ENCODE results near the gene B3GALT6.
A peak's percentile ranks its signal among the peaks of the same experiment; 100 is the strongest.
"Not testable (repeated sequence)": the region's sequence is repeated elsewhere in the genome, so short reads cannot be mapped to it uniquely, and the experiment has no call there.

B3GALT6 gene

DNA sequence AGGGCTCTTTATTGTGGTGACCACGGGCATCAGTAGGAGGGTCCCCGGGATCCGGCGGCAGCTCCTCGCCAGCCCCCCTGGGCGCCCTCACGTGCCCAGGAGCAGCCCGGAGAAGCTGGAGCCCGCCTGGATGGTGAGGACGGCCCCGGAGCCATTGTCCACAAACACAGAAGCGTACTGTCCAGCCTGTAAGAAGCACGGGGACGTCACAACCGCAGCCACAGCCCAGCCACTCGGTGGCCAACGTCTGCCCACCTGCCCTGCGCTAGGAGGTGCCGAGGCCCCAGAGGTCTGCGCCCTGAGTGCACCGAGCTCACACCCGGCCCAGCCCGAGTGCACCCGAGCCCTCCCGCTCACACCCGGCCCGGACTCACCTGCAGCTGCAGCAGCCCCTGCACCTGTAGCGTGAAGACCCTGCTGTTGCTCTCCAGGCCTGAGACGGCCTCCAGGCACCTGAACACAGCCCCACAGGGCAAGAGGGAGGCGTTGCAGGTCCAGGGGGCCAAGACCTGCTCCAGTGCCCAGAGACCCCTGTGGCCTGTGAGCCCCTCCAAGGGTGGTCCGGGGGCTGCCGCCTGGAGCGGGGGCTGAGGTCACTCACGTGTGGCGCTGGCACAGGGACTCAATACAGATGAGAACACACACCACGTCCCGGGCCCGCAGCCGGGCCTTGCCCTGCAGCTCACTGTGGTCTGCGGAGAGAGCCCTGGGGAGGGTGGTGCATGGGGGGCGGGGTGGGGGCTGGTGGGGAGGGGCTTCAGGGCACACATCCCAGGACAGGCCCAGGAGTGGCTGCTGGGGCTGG lies 10.6 kb downstream of the B3GALT6 start:
- DNase-seq (ENCODE audit: low read depth in 1 of 2, low spot score in 1 of 2) = no peak

DNA sequence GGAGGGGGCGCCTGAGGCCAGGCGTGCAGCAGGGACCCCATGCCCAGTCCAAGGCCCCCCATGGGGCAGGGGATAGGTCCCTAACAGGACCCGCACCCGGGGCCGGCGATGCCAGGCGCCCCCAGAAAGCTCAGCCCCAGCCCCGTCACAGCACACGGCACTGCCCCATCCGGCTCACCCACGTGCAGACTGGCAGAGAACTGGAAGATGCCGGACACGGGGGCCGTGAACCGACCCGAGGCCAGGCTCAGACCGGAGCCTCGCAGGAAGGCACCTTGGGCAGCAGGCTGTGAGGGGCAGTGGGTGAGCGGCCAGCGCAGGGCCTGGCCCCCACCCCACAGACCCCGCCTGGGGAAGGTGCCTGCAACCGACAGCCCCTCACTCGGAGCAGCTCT lies 11.2 kb downstream of the B3GALT6 start:
- no peak for DNase-seq (ENCODE audit: low read depth in 1 of 2, low spot score in 1 of 2)

DNA sequence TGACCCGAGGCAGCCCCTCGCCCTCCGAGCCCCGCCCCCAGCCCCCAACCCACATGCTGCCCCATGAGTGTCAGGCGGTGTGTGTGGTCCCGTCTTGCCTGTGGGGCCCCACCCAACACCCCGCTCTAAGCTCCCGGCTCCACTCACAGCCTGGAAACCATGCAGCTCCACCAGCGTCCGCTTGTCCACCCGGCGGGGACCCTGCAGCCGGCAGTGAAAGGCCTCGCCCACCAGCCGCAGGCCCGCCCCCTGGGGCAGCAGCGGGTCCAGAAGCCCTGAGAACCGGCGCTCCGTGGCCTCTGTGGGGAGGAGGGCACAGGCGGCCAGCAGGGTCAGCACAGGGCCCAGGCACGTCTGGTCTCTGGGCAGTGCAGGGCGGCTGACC lies 11.8 kb downstream of the B3GALT6 start:
- DNase-seq (ENCODE audit: low read depth in 1 of 2, low spot score in 1 of 2) = no peak

DNA sequence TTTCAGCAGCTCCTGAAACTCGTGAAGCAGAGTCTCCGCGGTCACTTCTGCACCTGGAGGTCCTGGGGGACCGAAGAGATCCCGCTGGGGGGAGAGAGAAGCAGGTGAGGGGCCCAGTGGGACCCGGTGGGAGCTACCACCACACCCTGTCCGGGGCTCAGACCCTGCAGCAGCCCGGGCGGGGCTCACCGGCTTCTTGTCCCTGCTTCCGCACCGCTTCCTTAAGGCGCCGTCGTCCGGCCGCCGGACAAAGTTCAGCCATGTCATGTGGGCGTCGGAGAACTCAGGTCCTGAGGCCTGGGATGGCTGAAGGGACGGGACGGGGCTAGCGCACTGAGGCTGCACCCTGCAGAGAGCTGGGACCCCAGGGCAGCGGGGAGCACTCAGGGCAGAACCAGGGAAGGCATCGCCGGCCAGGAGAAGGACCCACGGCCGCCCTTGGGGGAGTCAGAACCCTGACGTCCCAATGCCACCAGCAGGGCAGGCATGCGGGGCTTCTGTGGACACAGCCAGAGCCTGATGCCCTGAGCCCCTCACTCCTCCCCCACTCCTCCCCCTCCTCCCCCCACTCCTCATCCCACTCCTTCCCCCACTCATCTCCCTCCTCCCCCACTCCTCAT lies 12.3 kb downstream of the B3GALT6 start:
- DNase-seq (ENCODE audit: low read depth in 1 of 2, low spot score in 1 of 2) = no peak

DNA sequence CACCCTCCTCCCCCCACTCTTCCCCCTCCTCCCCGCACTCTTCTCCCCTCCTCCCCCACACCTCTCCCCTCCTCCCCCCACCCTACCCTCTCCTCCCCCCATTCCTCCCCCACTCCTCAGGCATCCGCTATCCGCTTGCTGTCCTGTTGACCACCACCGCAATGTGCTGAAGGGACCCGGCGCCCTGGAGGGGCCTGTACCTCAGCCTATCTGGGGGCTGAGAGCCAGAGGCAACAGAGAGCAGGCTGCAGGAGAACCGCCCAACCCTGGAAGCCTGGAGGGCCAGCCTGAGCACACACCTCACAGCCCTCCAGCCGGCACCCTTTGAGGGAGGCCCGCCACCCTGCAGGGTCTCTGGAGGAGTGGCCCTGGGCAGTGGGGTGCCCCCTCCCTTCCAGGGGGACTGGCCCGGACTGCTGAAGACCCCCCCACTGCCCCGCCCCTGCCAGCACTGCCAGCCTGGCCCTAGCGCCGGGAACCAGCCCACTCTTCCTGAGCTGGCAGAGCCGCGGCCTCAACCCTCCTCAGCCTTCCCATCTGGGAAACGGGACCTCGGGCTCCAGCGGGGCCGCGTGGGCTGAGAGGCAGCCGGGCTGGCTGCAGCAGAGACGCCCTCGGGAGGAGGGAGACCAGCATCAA lies 13.3 kb downstream of the B3GALT6 start:
- DNase-seq (ENCODE audit: low read depth in 1 of 2, low spot score in 1 of 2) = no peak

DNA sequence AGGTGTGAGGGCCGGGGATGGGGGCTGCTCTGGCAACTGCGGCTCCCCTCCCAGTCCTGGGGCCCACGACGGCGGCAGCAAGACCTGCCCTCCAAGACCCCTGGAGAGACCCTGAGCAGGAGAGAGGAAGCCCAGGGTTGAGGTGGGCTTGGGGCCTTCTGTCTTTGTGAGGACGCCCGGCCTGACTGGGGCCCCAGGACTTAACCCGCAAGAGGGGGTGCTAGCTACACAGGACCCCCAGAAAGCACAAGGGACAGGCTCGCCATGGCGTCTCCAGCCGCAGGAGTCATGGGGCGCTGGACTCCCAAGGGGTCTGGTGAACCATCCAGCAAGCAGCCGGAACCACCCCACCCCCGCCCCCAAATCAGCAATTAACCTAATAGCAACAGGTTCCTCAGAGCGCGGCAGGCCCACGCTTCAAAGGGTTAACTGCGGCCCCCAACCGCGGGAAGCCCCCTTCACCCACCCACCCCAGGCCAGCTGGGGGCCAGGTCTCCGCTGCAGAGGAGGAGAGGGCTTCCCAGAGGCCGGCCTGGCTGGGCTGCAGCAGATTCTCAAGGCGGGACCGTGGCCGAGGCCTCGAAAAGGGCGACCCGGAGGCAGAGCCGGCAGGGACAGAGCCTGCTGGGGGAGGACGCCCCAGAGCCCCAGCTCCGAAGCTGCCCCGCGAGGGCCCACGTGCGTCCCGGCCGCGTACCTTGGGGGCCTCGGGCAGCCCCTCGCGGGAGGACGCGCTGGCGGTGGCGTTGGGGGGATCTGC lies 14.0 kb downstream of the B3GALT6 start:
- no peak for DNase-seq (ENCODE audit: low read depth in 1 of 2, low spot score in 1 of 2)

DNA sequence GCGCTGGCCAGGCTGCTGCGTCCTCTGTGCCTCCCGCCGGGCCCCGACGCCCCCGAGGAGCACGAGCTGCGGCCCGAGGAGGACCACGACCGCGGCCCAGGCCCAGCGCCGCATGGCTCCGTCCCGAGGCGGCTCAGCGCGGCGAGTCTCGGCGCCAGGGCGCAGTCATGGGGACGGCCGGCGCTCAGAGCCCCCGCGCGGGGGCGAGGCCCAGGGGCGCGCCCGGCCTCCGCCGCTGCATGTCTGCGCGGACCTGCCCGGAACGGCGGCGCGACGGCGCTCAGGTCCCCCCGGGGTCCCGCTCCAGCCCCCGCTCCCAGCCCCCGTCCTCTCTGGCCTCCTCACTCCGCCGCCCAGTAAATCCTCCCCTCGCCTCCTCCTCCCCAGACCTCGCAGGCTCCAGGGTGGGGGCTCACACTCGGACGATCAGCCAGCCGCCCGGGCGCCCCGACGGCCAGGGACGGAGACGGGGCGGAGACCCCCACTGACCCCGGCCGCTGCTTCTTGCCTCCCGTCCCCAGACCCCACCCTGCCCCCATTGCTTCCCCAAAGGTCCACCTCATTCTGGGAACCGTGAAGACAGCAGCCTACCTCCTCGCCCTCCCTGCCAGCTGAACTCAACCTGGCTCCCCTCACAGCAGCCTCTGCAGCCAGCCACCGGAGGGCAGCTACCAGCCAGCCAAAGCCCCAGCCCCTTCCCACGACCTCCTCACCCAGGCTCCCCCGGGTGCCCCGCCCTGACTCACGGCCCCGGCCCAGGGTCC lies 14.7 kb downstream of the B3GALT6 start, which contains the start of gene C1QTNF12:
TSS of gene C1QTNF12 (minus strand) at position 146 of the 764 bp plus-strand sequence. CDS start at position 114, 32 bp downstream.
- DNase-seq (ENCODE audit: low read depth in 1 of 2, low spot score in 1 of 2) = no peak

DNA sequence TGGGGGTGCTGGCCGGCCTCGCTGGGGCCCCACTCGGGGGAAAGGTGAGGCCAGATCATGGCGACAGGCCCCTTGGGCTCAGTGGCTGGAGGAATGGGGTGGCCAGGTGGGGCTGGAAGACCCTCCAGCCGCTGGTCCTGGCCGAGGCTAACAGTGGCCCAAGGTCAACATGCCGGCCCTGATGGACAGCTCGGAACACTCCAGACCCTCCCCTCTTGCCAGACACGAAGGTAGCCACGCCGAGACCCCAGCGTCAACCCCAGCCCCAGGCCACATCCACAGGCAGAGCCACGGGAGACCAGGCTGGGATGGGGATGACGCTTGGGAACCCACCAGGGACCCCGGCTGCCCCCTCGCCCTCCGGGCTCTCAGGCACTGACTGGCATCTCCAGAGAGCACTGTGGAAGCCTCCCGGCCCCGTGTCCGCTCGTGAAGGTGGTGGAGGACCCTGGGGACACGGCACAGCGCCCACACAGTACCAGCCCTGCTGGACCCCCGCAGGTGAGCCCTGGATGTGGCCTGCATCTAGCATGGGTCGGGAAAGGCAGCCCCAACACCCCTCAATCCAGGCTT lies 15.4 kb downstream of the B3GALT6 start:
- DNase-seq (ENCODE audit: low read depth in 1 of 2, low spot score in 1 of 2) = no peak

DNA sequence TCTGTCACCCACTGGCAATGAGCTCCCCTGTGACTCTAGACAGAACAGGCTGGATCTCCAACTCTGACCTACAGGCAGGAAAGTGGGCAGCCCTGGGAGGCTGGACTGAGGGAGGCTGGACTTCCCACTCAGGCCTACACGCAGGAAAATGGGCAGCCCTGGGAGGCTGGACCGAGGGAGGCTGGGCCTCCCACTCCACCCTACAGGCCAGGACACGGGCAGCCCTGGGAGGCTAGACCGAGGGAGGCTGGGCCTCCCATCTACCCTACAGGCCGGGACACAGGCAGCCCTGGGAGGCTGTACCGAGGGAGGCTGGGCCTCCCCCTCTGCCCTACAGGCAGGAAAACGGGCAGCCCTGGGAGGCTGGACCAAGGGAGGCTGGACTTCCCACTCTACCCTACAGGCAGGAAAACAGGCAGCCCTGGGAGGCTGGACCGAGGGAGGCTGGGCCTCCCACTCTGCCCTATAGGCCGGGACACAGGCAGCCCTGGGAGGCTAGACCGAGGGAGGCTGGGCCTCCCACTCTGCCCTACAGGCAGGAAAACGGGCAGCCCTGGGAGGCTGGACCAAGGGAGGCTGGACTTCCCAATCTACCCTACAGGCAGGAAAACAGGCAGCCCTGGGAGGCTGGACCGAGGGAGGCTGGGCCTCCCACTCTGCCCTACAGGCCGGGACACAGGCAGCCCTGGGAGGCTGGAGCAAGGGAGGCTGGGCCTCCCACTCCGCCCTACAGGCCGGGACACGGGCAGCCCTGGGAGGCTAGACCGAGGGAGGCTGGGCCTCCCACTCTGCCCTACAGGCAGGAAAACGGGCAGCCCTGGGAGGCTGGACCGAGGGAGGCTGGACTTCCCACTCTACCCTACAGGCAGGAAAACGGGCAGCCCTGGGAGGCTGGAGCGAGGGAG lies 16.2 kb downstream of the B3GALT6 start:
- not testable (repeated sequence) for DNase-seq (ENCODE audit: low read depth in 1 of 2, low spot score in 1 of 2)

DNA sequence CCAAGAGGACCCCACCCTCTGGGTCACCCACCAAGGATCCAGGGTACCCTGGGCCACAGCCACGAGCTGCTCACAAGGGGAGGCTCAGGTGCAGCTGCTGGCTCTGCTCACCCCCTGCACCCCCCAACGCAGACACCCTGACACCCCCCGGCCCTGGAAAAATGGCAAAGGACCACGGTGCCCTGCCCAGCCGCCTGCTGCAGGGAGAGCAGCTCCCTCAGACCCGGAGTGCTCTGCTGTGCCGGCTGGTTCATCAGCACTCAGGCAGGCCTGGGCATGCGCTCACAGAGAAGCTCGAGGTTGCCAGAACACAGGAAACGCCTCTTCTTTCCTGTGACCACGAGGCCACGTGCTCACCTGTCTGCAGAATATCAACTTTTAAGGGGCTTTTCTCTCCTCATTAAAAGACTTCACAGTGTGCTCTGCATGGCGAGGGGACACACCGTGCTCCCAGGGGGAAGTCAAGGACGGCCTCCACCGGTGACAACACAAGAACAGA lies 18.8 kb downstream of the B3GALT6 start:
- DNase-seq (ENCODE audit: low read depth in 1 of 2, low spot score in 1 of 2) = peak; percentile 15 to 33

DNA sequence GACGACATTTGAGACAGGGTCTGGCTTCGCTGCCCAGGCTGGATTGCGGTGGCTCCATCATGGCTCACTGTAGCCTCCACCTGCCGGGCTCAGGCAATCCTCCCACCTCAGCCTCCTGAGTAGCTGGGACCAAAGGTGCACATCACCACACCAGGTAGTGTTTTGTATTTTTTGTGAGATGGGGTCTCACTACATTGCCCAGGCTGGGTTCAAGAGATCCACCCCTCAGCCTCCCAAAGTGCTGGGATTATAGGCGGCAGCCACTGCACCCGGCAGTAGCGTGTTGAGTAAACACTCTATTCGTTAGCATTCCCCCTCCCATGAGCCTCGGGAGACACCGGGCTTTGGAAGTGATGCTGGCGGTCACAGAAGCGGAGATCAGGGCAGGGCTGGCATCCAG lies 21.3 kb downstream of the B3GALT6 start:
- no peak for DNase-seq (ENCODE audit: low read depth in 1 of 2, low spot score in 1 of 2)

DNA sequence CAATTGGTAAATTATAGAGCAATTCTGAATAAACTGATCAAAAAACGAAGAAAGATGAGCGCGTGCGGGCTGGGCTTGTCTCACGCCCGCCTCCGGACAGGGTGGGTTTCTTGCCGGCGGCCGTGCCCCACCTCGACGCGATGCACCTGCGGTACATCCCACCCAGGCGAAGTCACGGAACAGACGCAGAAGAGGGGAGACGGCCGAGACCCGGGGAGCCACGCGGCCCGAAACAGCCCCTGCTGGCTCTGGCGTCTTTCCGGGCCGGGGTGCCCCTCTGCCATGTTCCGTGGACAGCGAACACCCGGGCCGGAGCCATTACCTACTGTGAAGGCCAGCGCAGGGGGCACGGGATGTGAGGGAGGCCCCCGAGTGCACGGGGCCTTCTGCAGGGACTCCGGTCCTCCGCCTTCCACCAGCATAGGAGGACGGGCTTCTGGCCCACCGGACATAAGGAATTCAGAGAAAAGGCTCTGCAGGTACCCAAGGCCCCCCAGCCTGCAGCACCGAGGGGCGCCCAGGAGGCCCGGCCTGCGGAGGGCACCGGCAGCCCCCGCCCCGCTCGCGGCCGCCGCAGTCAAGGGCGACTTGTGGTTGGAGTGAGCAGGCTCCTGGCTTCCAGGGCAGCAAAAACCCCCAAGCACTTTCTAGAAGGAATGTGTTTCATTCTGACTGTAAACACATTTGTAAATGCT lies 22.1 kb downstream of the B3GALT6 start:
- no peak for DNase-seq (ENCODE audit: low read depth in 1 of 2, low spot score in 1 of 2)

DNA sequence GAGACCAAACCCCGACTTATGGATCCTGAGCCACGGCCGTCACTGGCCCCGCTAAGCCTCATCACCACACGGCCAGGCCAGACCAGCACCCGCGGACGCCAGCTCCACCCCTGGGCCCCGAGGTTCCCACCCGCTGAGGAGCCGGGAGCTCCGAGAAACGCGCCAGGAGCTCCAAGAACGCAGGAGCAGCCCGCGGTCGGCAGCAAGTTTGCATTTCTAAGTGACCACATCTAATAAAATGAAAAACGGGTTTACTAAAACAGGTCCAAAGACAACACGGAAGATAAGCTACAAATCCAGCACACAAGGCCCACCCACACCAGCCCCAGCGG lies 22.6 kb downstream of the B3GALT6 start:
- DNase-seq (ENCODE audit: low read depth in 1 of 2, low spot score in 1 of 2) = no peak

DNA sequence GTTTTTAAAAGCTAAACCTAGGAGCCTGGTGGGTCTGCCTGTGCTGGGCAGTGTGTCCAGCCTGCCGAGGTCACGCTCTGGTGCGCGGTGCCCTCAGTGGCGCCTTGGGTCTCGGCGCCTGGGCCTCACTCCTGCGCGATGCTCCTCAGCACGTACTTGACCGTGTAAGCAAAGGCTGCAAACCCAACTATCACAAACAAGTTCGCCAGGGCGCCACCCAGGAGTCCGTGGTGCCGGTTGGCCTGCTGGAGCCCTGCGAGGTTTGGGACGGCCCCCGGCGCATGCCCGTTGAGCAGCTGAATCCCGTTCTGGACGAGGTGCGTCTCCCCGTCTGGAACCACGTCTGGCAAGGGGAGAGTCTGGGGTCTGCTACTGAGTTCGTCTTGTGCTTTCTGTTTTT lies 23.0 kb downstream of the B3GALT6 start:
- DNase-seq (ENCODE audit: low read depth in 1 of 2, low spot score in 1 of 2) = no peak

DNA sequence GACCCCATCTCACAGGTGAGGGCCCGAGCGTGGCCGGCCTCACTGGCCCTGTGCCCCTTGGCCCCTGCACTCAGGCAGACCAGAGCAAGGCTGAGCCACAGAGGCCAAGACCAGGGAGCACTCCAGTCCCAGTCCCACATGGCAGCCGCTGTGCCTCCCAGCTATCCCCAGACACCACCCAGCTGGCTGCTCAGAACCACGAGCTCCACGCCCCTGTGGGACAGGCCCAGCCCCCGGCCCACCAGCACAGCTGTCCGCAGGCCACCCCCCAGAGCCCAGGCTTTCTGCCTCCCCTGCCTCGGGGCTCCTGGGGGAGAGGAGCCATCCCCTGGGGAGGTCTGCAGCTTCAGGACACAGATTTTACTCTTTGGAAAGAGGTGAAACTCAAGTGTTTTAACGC lies 23.6 kb downstream of the B3GALT6 start:
- DNase-seq (ENCODE audit: low read depth in 1 of 2, low spot score in 1 of 2) = no peak

DNA sequence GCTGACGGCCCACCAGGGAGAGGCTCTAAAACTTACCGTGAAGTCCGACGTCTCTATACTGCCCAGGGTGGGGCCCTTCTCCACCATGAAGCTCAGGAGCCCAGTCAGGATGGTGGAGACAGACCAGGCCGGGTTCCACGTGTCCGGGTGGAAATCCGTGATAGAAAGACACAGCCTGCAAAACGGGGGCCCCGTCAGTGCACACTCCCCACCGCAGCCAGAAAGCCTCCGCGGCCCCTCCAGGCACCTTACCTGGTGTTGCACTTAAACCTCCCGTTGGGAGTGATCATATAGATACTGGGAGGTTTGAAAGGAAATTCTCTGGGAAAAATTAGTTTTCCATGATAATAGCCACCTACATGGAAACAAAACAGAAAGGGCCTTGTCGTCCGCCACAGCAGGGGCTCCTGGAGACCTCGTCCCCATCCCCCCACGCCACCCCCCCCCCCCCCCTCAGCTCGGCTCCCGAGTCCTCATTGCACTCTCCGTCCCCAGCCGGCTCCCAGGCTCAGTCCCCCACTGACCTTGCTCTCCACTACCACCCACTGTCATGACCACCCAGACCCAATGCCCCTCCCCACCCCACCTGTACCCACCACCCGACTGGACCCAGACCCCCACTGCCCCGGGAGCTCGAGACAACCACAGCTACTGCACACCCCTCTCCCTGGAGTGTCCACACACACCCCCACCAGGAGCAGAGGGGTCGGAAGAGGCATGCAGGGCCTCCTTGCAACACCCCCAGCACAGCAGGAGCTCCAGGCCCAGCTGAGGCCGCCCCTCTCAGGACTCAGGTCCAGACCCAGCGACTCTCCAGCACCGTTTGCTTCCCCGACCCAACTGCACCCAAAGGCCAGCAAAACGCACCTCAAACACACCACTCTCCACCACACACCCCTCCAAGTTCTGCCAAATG lies 25.2 kb downstream of the B3GALT6 start:
- DNase-seq (ENCODE audit: low read depth in 1 of 2, low spot score in 1 of 2) = no peak

DNA sequence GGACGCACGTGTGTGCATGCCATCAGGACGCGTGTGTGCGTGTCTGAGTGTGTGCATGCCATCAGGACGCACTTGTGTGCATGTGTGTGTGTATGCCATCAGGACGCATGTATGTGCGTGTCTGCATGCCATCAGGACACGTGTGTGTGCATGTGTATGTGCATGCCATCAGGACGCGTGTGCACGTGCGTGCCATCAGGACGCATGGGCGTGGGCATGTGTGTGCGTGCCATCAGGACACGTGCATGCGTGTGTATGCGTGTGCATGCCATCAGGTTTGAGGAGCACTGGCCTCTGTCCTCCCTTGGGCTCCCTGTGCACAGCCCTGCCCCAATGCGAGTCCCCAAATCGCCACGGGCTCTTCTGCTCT lies 27.1 kb downstream of the B3GALT6 start:
- no peak for DNase-seq (ENCODE audit: low read depth in 1 of 2, low spot score in 1 of 2)

DNA sequence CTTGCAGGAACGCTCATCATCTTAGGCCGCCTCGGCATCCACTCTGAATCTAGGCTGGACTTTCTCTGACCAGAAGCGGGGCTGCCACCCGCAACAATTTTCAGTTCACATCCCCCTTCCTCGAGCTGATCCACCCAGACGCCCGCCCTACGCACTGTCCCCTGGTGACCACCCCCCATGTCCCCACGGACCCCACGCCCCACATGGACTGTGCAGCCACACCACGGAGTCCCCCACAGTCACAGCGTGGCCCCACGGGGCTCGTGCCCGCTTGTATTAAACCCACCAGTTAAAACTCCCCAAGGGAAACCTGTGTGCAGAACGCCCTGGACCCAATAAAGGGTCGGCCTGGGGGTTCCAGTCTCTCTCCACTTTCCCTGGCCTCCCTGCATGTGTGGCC lies 27.5 kb downstream of the B3GALT6 start:
- no peak for DNase-seq (ENCODE audit: low read depth in 1 of 2, low spot score in 1 of 2)

Data from stimulated activated CD4-positive, alpha-beta T cell treated with anti-CD3 and anti-CD28 coated beads, Interleukin-15, amount 100 ng/mL, for 1 hour (primary cell).